Measurements from ENCODE around the gene DBN1.
A peak's percentile ranks its signal among the peaks of the same experiment; 100 is the strongest.
"Not testable (repeated sequence)": the region's sequence is repeated elsewhere in the genome, so short reads cannot be mapped to it uniquely, and the experiment has no call there.

Gene DBN1

GRCh38 chr5:177490992-177491391, 17.6 kb upstream of the DBN1 start:
- no peak for DNase-seq

GRCh38 chr5:177490311-177490991, 17.0 kb upstream of the DBN1 start:
- no peak for DNase-seq

GRCh38 chr5:177489119-177489716, 15.8 kb upstream of the DBN1 start:
- DNase-seq = no peak

GRCh38 chr5:177487975-177488374, 14.5 kb upstream of the DBN1 start:
- DNase-seq = no peak

GRCh38 chr5:177487144-177487543, 13.7 kb upstream of the DBN1 start:
- no peak for DNase-seq

- DNase-seq = no peak
These were observed 12.8 kb upstream of the DBN1 start for GRCh38 chr5:177486256-177486655.

GRCh38 chr5:177485753-177486152, 12.3 kb upstream of the DBN1 start:
- DNase-seq = not testable (repeated sequence)

GRCh38 chr5:177484902-177485549, 11.6 kb upstream of the DBN1 start:
- no peak for DNase-seq

GRCh38 chr5:177483994-177484901, 10.8 kb upstream of the DBN1 start:
- no peak for DNase-seq

- no peak for DNase-seq
These were observed 9.6 kb upstream of the DBN1 start for GRCh38 chr5:177483042-177483441.

GRCh38 chr5:177482359-177482795, 8.9 kb upstream of the DBN1 start:
- no peak for DNase-seq

- DNase-seq = no peak
These were observed 6.3 kb upstream of the DBN1 start for GRCh38 chr5:177479774-177480173.

- DNase-seq = peak; percentile 21
These were observed 5.5 kb upstream of the DBN1 start for GRCh38 chr5:177478711-177479646.

GRCh38 chr5:177477701-177478477, 4.5 kb upstream of the DBN1 start:
- DNase-seq = no peak

GRCh38 chr5:177476531-177477233, 3.2 kb upstream of the DBN1 start:
- no peak for DNase-seq

- DNase-seq = no peak
These were observed 2.4 kb upstream of the DBN1 start for GRCh38 chr5:177475563-177476427.

- no peak for DNase-seq
These were observed 1.6 kb upstream of the DBN1 start for GRCh38 chr5:177474846-177475562.

- DNase-seq = no peak
These were observed 605 bp upstream of the DBN1 start for GRCh38 chr5:177474002-177474476.
